GM18498 (cell line): ENCODE results near the gene L3MBTL1.

ENCODE experiments used
- ATAC-seq: cut with Tn5 transposase; IDR thresholded peaks from one replicate; pipeline ENCODE4 v1.9.1; 2021; ENCODE audit warnings: mild to moderate bottlenecking, moderate library complexity; ENCODE audit not compliant: unreplicated experiment

Gene L3MBTL1

DNA sequence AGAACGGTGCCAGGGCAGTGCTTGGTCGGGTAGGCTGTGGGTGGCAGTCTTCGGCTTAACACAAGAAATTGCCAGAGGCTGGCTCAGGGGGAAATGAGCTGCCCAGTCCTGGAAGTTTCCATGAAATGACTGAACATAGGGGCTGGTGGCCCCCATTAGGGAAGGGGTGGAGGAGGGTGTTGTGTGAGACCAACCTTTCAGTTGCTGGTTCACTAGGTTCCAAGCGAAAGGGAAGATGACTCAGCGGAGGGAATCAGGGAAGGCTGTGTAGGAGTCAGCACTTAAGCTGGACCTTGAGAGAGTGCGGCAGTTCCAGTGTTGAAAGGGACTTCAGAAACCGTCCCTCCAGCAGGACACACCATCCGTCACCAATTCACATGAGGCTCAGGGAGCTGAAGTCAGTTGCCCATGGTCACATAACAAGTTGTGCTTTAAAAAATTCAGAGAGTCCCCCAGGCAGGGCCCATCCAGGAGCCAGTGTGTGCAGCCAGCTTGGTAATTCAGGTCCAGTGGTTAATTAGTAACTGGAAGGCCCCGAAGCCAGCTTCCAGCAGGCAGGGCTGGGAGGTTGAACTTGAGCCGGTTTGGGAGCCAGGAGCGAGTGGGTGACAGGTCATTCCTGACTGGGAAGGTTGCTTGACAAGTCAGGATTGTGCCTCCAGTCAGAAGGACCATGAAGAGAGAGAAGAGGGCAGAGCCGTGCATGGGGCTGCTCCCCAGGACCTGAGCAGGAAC, 51.1 kb downstream of the L3MBTL1 start, which contains the start of gene SGK2:
Gene SGK2, plus strand, starts transcription at position 616 of the 735 bp plus-strand sequence. CDS start 7,469 bp downstream, outside the sequence.
- ATAC-seq, result no peak

DNA sequence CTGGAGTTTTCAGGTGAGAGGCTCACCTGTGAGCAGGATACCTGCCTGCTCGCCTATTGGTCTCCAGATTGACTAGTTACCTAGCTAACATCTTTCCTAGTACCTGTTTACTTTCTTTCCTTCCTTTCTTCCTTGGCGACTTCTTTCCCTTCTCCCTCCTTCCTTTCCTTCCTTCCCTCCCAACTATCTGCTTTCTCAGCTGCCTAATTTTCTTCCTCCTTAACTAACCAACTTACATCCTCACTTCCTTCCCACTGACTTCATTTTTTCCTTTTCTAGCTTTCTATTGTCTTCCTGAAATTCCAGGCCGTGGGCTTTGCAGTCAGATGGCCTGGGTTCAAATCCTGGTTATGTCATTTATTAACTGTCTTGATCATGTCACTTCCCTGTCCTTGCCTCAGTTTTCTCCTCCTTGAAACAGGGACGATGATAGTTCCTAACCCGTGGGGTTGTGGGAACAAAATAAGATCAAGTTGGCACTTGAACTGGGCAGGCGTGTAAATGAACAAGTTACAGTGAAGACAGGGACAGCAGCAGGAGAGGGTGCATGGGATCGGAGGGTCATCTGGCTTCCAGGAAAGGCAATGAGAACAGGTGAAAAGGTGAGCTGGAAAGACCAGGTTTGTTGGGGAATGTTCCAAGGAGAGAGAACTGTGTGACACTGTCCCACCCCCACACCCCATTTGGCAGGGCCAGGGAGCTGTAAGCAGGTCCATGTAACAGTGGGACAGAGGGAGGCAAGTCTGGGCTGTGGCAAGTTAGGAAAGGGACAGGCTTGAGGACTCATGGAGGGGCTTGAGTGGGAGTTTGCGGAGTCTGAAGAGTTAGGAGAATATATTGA, 51.9 kb downstream of the L3MBTL1 start:
- no peak for ATAC-seq

DNA sequence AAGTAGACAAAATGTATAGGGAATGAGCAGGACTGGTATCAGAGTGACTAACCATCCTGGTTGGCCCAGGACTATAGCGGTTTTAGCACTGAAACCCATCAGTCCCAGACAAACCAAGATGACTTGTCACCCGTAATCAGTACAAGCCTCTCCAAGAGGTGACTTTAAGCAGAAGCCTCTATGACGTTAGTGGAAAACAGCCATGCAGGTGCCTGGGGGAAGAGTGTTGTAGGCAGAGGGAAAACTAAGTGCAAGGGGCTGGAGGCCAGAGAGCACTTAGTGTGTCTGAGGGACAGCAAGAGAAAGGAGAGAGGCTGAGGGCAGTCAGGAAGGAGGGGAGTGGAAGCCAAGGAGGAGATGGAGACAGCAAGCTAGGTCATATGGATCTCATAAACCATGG, 53.5 kb downstream of the L3MBTL1 start:
- no peak for ATAC-seq

DNA sequence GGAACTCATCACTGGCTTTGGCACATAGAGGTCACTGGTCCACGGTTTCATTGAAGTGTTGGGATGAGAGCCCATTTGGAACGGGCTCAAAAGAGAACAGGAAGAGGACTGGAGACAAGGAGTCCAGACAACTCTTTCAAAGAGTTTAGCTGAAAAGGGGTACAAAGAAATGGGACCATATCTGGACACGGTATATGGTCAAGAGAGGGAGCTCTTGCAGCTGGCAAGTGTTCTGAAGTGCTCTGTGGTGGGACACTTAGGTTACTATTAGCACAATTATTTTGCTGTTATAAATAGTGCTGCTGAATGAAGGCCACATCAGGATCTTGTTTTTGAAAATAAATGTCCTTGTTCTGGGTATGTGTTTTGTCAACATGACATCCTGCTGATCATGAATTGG, 55.9 kb downstream of the L3MBTL1 start:
- ATAC-seq, result no peak

DNA sequence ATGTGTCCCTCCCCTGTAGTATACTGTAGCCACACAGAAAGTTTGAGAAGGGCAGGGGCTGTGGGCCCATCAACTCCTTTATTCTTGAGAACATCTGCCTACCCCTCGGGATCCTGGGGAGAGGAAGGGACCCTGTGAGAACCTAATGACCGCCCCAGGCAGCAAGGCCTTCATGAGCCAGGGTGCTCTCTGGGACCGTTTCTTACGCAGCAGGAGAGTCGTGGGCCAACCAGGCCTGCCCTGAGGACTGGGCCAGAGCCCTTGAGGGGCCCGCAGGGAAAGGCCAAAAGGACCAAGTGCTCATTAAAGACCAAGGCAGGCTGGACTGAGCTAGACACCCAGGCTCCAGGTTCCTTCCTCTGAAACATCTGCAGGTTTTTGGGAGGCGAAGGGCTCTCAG, 56.5 kb downstream of the L3MBTL1 start:
- no peak for ATAC-seq

DNA sequence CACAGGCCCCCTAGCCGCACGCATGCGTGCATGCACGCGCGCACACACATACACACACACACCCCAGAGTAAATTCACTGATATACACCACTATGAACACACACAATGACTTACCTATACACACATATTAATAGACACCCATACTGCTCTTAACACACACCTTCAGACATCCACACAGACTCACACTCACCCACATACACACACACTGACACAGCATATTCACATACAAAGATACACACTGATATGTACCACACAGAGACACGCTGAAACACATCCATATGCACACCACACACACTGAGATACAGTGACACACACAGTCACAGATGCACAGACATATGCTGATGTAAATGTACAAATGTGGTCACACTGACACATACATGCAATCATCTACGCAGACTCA, 57.0 kb downstream of the L3MBTL1 start:
- no peak for ATAC-seq

DNA sequence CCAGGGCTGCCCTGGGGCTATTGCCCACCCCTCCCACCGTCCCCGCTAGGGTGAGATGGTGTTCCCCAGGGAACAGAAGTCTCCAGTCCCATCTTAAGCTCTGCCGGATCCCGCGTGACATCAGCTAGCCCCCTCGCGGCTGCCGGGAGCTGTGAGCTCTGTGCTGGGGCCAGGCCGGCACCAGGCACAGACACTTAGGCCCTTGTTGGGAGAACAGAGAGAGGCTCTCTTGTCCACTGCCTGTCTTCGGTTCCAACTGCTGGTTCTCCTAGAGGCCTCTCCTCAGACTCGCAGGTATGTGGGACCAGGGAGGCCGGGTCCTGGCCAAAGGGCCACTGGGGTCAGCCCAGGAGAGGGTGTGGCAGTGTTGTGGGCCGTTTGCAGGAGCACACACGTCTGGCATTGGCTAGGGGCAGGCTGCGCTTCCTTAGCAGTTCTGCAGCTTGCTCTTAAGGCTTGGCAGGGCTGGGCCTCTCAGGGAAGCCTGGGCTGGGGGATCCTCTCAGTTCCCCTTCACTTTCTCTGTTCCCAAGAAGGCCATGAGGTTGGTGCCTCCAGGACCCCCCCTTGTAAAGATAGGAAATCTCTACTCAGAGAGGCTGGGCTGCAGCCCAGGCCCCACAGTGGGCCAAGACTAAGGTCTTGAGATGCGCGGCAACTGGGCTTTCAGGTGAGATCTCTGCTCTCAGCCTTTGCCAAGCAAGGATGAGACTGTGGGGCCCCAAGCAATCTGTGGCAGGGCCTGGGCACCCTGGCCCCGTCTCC, 57.7 kb downstream of the L3MBTL1 start:
- no peak for ATAC-seq

DNA sequence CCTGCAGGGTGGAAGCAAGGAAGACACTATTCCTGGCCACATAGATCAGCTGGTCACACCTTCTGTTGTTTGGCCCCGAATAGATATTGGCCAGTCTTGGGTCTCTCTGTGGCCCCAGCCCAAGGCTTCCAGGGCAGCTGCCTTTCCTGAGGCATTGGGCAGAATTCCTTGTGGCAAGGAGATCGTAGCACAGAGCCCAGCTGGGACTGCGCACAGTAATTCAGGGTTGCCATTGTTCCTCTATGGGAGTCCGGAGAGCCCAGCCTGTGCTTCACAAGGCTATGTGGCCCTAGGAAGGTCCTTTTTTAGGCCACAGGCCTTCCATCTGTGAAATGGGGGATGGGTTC, 58.2 kb downstream of the L3MBTL1 start:
- no peak for ATAC-seq

DNA sequence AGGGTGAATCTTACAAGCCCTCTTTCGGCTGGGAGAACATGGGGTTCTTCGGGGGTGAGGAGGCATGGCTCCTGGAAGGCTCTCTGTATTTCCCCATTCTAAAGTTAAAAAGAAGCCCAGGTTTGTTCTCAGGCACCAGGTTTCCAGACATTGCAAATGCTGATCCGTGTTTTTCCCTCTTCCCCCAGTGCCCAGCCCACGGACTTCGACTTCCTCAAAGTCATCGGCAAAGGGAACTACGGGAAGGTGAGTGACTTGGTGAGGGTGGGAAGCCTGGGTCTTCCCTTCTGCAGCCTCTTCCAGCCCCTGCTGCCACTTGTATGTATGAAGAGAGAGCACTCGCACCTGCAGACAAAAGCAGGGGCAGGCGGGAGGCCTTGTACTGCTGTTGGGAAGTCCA, 60.0 kb downstream of the L3MBTL1 start:
- ATAC-seq, result no peak

DNA sequence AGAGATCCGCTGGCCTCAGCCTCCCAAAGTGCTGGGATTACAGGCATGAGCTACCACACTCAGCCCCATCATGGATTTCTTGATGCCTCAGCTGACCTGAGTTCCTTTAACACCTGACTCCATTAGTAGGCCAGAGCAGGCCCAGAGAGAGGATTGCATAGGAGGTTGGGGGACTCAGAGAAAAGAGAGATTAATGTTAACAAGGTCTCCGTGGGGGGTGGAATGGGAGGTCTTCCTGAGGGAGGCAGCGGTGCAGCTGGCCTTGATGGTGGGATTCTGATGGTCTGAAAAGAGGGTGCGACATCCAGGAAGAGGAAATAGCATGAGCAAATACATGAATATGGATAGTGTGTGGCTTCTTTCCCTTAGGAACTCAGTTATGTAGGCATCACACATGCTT, 61.2 kb downstream of the L3MBTL1 start:
- no peak for ATAC-seq

DNA sequence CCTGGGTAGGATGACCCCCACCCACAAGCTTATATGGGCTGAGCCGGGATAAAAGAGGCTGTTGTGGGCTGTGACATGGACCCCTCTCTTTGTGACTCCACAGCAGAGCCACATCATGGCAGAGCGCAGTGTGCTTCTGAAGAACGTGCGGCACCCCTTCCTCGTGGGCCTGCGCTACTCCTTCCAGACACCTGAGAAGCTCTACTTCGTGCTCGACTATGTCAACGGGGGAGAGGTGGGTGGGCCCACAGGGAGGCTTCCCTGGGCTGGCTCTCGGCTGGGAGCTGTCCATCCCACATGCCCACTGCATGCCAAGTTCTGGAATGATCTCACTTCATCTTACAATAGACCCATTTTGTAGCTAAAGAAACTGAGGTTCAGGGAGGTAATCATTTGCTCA, 61.8 kb downstream of the L3MBTL1 start:
- ATAC-seq, result no peak

DNA sequence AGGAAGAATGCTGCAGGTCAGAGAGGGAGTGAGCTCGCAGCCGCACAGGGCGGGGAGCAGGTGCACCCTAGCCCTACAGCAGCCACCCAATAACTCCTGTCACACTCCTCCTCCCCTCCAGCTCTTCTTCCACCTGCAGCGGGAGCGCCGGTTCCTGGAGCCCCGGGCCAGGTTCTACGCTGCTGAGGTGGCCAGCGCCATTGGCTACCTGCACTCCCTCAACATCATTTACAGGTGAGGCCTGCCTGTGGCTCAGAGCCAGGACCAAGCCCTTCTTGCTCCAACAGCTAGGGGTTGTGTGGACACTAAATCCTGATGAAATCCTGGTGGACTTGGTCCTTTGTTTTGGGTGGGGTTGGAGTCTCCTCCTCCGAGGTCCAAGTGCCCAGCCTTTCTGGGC, 63.0 kb downstream of the L3MBTL1 start:
- ATAC-seq, result no peak

DNA sequence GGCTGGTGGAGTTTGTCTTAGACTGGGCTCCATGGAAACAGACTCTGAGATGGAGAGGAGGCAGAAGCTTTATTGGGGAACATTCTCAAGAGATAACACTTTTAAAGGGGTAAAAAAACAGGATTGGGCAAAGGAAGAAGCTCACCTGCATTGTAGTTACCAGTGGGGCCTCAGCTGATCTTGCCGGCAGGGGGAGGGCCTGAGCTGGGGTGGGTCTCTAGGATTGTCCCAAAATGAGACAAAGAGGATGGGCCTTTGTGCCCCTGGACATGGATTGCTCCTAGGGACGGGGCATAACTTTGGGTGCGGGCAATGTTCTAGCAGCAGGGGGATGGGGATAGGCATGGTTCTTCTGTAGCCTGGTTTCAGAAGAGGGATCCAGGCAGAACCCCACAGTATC, 63.8 kb downstream of the L3MBTL1 start:
- ATAC-seq, result no peak

DNA sequence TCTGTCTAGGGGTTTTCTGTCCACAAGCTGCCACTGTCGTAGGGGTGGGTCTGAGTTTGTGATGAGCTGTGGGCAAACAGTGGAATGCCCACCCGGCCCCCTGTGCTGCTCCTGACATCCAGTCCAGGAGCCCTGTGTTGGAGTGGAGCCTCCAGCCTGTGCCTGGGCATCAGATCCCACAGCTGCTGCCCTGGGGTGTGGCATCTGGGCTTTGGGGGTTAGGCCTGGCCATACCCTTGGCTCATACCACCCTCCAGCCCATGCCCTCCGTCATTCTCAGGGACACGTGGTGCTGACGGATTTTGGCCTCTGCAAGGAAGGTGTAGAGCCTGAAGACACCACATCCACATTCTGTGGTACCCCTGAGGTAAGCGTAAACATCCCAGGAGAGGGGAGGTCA, 64.3 kb downstream of the L3MBTL1 start:
- ATAC-seq, result no peak

DNA sequence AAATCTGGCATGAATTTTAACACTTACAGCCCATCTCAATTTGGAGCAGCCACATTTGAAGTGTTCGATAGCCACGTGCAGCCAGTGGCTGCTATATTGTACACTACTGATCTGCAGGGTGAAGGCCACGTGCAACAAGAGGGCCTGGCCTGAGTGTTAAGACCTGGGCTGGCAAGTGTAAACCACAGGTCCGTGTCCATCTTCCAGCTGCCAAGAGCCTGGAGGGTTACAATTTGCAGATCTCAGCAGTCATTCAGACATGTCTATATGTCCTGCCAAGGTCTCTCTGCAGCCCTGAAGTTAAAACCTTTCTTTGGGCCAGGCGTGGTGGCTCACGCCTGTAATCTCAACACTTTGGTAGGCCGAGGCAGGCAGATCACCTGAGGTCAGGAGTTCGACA, 65.4 kb downstream of the L3MBTL1 start:
- ATAC-seq, result no peak

DNA sequence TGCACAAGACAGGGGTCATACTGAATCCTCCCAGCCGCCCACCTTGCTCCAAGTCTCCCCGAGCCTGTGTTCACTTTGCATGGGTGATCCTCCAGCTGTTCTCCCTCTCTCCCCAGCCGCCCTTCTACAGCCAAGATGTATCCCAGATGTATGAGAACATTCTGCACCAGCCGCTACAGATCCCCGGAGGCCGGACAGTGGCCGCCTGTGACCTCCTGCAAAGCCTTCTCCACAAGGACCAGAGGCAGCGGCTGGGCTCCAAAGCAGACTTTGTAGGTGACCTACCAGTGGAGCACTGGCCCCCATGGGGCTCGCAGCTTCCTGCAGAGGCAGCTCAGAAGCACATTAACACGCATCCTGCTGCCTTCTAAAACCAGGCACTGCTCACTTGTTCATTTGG, 68.6 kb downstream of the L3MBTL1 start:
- no peak for ATAC-seq

DNA sequence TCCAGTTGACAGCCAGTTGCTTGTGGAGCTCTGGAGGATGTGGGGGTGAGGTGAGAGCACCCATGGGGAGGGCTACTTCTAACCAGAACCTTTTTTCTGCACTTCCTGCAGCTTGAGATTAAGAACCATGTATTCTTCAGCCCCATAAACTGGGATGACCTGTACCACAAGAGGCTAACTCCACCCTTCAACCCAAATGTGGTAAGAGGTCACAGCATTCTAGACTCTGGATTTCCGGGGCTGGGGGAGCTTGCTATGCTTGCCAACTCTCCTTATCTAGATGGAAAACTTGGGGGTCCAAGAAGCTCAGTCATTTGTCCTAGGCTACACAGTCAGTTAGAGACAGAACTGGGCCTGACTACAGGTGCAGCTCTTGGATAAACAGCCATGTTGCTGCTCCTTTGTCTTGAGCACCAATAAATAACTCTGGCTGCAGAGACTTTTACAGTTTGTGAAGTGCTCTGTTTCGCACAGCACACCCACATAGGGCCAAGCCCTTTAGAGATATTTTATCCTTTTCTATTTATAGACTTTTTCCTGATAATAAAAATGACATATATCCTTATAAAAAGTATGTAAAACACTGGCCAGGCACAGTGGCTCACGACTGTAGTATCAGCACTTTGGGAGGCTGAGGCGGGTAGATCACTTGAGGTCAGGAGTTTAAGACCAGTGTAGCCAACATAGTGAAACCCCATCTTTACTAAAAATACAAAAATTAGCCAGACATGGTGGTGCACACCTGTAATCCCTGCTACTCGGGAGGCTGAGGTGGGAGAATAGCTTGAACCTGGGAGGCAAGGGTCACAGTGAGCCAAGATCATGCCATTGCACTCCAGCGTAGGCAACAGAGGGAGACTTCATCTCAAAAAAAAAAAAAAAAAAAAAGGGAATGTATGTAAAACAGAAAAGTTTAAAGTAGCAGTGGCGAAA, 72.6 kb downstream of the L3MBTL1 start:
- no peak for ATAC-seq

DNA sequence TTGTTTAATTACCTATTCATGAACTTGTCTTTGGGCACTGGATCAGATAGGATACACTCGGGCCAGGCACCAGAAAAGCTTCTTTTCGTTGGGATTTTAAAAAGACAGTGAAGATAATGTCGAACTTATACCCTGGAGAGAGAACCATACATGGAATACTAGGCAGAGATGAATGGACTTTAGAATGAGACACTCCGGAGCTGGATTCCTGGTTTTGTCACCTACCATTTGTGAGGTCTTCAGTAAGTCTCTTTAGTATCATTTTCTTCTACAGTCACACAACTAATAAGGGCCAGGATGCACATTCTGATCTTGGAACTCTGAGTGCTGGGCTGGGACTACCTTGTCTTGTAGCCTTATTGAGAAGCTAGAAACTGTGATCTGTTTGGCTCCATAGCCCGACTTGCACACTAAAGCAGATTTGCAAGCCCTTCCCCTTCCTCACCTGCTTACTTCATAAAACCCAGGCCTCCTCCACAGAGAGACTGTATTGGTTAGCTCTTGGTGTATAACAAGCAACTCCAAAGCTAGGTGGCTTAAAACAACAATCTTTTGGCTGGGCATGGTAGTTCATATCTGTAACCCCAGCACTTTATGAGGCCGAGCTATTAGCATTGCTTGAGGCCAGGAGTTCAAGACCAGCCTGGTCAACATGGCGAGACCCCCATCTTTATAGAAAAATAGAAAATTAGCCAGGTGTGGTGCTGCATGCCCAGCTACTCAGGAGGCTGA, 75.8 kb downstream of the L3MBTL1 start:
- ATAC-seq, result no peak

DNA sequence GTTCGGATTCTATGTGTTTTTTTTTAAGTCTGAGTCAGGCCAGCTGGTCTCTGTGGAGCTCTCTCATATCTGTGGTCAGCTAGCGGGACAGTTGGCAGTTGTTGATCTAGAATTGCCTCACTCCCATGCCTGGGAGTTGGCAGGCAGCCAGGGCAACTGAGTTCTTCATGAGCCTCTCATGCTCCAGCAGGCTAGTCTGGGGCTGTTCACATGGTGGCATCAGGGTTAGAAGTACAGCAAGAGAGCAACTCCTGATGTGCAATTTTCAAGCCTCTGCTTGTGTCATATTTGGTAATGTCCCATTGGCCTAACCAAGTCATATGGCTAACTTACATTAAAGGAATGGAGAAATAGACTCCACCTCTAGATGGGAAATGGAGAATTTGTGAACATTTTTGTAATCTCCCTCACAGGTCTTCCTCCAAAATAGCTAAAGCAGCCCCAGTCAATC, 76.5 kb downstream of the L3MBTL1 start:
- ATAC-seq, result no peak
